Endometrial microvascular endothelial cells (primary cell): ENCODE results near the gene CHCHD5. TPM values are rescaled to one million over a fixed set of nuclear protein-coding genes. Genes with fewer than 3 reads are reported as not detected.

Source experiments
- in situ Hi-C: cut with HindIII; loops from 2 replicates; pipeline ENCODE4 v1.10.0; 2017; ENCODE audit warnings: low sequenced_read_pairs, low pct_unique_long_range_greater_than_20kb; ENCODE audit errors: inconsistent ontology term
- total RNA-seq: library from RNA; depleted of rRNA; stranded (reverse); fragments of >200 nt; gene quantifications from one replicate; pipeline ENCODE4 v1.2.3, GENCODE V29; 2015; ENCODE audit errors: inconsistent ontology term

Gene CHCHD5
- total RNA-seq, 1 donor from 2014 or later, result 9.8 TPM

- in situ Hi-C loops, result no loop called here
These were observed 34.0 kb downstream of the CHCHD5 start for GRCh38 chr2:112618383-112618782.

DNA sequence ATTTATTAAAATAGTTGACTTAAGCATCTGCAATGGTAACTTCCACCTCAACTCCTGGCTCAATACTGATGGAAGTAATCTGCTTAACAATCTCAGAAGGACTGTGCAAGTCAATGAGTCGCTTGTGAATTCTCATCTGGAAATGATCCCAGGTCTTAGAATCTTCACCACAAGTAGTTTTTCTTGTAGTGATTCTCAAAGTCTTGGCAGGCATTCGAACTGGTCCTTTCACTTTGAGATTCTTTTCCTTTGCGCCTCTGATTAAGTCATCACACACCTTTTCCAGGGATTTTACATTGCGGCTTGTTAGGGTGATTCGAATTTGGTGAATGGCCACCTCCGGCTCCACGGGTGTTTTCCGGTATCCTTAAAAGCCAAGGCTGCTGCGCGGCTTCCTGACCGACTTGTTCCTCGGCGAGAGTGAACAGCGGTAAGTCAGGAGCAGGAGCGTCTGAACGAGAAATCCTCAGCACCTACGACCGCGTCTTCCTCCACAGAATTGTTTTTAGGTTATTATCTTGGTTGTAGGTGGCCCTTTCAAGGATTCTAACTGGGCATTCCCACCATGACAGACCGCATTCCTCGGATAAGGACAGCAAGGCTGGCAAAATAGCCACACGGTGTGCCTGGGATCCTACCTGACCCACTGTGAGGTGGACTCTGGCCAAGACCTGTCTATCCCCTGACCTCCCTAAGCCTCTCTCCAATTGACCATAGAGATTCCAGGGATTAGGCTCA lies 37.5 kb downstream of the CHCHD5 start:
- in situ Hi-C loops, result no loop called here

GRCh38 chr2:112622528-112622849 lies 38.1 kb downstream of the CHCHD5 start:
- in situ Hi-C loops, result no loop called here

GRCh38 chr2:112623913-112624777 lies 39.7 kb downstream of the CHCHD5 start:
- in situ Hi-C loops, result no loop called here

DNA sequence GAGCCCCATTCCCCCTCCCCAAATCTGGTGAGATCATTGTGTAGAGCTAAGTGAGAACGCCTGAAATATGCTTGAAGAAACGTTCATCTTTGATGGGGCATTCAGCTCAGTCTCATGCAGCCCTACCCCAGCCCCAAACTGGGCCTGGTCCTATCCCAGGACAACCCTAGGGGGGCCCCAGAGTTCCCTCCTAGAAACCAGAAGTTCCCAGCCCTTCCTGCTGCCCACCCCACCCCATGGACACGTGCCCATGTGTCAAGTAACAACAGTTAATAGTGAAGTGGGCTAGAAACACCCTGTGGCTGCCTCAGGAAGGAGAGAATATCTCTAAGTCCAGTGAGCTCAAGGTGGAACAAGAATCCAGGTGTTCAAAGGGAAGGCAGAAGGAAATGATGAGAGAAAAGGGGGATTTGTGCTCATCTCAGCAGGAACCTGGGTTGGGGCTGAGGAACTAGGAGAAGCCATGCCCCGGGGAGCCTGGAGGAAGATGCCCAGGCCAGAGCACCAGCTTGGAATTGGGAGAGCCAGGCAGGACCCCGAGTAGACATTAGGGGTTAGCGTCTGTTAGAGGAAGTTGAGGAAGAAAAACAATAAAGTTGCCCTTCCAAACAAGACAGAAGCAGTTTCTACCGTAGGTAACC lies 41.2 kb downstream of the CHCHD5 start:
- in situ Hi-C loops, result no loop called here

GRCh38 chr2:112626604-112627059 lies 42.2 kb downstream of the CHCHD5 start:
- in situ Hi-C loops, result no loop called here

GRCh38 chr2:112627060-112628040 lies 42.9 kb downstream of the CHCHD5 start:
- in situ Hi-C loops, result no loop called here

DNA sequence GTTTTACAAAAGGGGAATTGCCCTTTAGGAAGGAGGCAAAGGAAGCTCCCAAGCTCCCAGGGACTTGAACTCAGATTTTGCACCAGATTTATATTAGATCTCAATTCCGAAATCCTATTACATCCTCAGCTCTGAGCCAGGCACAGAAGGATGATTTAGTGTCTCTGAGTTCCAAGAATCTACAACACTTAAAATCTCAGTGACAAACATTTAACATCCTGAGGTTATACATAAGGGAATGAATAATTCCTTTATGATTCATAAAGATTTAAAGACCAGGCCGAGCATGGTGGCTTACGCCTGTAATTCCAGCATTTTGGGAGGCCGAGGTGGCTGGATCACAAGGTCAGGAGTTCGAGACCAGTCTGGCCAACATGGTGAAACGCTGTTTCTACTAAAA lies 44.8 kb downstream of the CHCHD5 start:
- in situ Hi-C loops, result no loop called here

GRCh38 chr2:112629823-112630222 lies 45.4 kb downstream of the CHCHD5 start:
- in situ Hi-C loops, result no loop called here

DNA sequence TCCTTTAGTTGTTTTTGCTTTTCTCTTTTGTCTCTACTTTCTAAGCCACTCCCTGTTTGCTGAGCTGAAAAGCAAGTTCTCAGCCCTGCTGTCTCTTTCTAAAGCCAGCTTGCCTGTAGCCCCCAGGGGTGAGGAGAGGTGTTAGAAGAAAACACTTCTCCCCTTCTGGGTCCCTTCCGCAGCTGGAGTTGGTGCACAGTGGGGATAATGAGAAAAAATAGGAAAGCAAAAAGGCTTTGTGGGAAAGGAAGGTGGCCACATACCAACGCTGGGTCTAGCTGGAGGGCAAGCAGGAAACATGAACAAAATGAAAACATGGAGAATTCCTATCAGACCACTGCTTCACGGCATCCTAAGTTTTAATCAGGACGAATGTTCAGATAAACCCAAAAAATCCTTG lies 45.9 kb downstream of the CHCHD5 start:
- in situ Hi-C loops, result no loop called here

- in situ Hi-C loops, result no loop called here
These were observed 49.3 kb downstream of the CHCHD5 start for GRCh38 chr2:112633708-112634107.

DNA sequence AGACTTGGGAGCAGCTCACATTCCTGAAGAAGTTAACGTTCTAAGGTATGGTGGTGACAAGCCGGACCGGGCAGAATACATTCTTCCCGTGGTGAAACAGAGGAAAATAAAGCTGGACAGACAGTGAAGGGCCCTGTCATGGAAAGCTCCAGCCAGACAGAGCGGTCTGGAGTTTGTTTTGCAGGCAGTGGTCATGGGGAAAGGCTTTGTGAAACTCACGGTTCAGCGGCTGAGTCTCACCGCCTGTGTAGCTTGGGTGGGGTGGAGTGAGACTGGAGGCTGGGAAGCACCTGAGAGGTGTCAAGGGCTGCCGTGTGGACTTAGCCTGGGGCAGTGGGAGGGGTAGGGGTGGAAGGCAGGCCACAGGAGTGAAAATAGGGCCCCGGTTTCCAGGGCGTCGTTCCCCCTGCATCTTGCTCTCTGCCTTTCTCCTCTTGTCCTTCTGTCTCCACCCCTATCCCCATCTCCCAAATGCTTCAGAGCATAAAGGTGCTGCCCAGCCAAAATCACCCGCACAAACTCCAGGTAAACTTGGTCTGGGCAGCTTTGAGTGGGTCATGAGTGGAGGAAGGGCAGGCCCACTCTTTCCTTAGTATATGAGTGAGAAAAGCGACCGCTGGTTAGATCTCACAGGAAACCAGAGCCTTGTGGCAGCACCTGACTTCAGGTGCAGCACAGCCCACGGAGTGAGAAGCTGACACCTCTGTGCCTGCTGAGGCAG lies 49.9 kb downstream of the CHCHD5 start:
- in situ Hi-C loops, result no loop called here

- in situ Hi-C loops, result no loop called here
These were observed 50.4 kb downstream of the CHCHD5 start for GRCh38 chr2:112634874-112635157.

- in situ Hi-C loops, result no loop called here
These were observed 52.3 kb downstream of the CHCHD5 start for GRCh38 chr2:112636605-112637288.

DNA sequence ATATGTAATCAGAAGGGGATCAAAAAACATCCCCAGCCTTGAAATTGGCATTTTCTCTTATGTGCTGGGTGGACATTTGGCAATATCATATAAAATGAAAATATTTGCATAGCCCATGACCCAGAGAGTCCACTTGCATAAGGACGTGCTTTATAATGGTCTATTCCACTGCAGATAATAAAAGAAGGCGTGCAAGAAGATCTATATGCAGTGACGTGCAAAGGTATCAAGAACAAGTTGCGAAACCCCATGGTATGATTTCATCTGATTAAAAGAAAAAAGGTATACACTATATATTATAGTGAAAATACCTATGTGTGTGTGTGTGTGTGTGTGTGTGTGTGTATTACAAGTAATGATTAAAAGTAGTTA lies 52.9 kb downstream of the CHCHD5 start:
- in situ Hi-C loops, result no loop called here
